ENCODE measurements around the gene HOXD3.

GRCh38 chr2:176146645-176147044 lies 10.5 kb upstream of the HOXD3 start:
- TF ChIP-seq MAX (IDR thresholded peaks at IDR 0.05) = no peak
- TF ChIP-seq CEBPB (IDR thresholded peaks at IDR 0.05) = no peak
- TF ChIP-seq RAD21 (IDR thresholded peaks at IDR 0.05; ENCODE audit: low read depth) = no peak
- no peak for TF ChIP-seq REST (IDR thresholded peaks at IDR 0.05; ENCODE audit: low read depth)
- TF ChIP-seq TAF1 (IDR thresholded peaks at IDR 0.05; ENCODE audit: low read depth) = no peak
- no peak for TF ChIP-seq EP300 (IDR thresholded peaks at IDR 0.05; ENCODE audit: borderline replicate concordance)
- TF ChIP-seq NFIC (IDR thresholded peaks at IDR 0.05) = no peak
- no peak for TF ChIP-seq USF1 (IDR thresholded peaks at IDR 0.05)
- TF ChIP-seq YY1 (IDR thresholded peaks at IDR 0.05; ENCODE audit: low read depth) = no peak
- no peak for TF ChIP-seq EGR1 (IDR thresholded peaks at IDR 0.05)
- no peak for TF ChIP-seq TEAD4 (IDR thresholded peaks at IDR 0.05)
- TF ChIP-seq FOXM1 (IDR thresholded peaks at IDR 0.05; ENCODE audit: borderline replicate concordance, low read depth) = no peak
- no peak for TF ChIP-seq ZBTB7A (IDR thresholded peaks at IDR 0.05; ENCODE audit: low read depth)
- TF ChIP-seq CREB1 (IDR thresholded peaks at IDR 0.05; ENCODE audit: low read depth) = no peak
